ENCODE data around the gene WNT6.

- TF ChIP-seq GATA2 (IDR thresholded peaks at IDR 0.05; ENCODE audit: low read depth, low read length), result no peak
- TF ChIP-seq GATA3 (IDR thresholded peaks at IDR 0.05; ENCODE audit: low read depth, low read length), result no peak
These were observed 11.4 kb downstream of the WNT6 start for GRCh38 chr2:218870984-218871344.

All from SH-SY5Y (cell line).